Hematopoietic multipotent progenitor cell treated with erythropoietin and hydrocortisone succinate and interleukin-3 and kit ligand, for 17 days (in vitro differentiated cells): ENCODE results near the gene SLC7A4.
"Not testable (repeated sequence)": the region's sequence is repeated elsewhere in the genome, so short reads cannot be mapped to it uniquely, and the experiment has no call there.

ENCODE experiments used
- DNase-seq: peaks from one replicate; pipeline ENCODE4 v3.0.0-alpha.2; 2015; ENCODE audit warnings: low spot score

The SLC7A4 gene, protein sequence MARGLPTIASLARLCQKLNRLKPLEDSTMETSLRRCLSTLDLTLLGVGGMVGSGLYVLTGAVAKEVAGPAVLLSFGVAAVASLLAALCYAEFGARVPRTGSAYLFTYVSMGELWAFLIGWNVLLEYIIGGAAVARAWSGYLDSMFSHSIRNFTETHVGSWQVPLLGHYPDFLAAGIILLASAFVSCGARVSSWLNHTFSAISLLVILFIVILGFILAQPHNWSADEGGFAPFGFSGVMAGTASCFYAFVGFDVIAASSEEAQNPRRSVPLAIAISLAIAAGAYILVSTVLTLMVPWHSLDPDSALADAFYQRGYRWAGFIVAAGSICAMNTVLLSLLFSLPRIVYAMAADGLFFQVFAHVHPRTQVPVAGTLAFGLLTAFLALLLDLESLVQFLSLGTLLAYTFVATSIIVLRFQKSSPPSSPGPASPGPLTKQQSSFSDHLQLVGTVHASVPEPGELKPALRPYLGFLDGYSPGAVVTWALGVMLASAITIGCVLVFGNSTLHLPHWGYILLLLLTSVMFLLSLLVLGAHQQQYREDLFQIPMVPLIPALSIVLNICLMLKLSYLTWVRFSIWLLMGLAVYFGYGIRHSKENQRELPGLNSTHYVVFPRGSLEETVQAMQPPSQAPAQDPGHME

DNA sequence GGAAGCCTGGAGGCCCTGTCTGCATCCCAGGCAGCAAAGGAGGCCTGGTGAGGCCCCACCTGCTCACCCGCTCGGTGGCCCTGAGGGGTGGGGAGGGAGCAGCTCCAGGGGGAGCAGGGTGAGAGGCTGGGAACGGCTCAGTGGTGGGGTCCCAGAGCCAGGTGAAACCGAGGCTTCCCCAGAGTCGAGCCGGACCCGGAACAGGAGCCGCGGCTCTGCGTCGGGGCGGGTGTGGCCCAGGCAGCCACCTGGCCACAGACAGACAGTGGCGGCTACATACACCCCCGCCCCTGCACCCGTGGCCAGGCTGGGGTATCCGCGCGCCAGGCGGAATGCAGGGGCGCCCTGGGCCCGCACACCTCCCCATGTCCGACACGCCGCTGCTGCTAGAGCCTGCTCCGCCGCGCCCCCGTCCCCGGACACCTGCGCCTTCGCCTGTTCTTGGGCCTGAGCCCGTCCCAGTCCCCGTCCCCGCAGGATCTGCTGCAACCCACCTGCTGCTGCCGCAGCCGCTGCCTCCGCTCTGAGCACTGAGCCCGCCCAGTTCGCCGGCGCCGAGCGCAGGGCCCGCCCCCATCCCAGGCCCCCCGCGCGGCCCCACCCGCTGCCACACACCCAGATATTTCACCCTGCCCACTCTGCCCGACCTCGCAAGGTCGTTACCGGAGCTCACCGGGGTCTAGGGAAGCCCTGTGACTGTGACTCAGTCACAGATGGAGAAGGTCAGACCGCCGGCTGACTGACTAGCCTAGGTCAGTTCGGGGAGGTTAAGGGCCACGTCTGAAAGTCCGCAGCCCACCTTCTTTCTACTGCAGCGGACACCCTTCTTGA, at the start of gene SLC7A4:
Gene SLC7A4 (minus strand): TSS at position 525 of the 831 bp plus-strand sequence. CDS start 749 bp downstream, outside the sequence.
- no peak for DNase-seq

DNA sequence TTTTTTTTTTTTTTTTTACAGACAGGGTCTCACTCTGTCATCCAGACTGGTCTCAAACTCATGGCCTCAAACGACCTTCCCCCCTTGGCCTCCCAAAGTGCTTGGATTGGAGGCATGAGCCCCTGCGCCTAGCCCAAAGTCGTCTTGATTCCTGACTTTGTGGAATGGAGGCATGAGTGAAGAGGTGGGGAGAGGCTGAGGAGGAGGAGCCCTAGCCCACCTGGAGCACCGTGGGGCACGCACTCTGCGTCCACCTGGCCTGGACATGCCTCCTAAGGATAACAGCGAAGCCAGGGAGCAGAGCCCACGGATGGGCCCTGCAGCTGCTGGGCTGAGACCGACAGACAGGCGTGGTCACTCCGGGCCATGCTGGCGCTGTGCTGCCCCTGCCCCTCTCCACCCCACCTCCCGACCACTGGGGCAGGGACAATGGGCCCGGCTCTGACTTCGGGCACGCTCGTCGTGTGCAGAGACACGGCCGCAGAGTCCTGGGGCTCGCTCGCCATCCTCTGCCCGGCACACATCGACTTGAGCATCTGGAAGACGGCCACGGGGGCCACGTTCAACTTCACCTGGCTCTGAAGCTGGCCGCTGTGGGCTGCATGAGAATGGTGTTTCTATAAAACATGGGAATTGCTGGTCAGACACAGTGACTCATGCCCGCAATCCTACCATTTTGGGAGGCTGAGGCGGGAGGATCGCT, 48.2 kb upstream of the SLC7A4 start:
- DNase-seq: no peak

DNA sequence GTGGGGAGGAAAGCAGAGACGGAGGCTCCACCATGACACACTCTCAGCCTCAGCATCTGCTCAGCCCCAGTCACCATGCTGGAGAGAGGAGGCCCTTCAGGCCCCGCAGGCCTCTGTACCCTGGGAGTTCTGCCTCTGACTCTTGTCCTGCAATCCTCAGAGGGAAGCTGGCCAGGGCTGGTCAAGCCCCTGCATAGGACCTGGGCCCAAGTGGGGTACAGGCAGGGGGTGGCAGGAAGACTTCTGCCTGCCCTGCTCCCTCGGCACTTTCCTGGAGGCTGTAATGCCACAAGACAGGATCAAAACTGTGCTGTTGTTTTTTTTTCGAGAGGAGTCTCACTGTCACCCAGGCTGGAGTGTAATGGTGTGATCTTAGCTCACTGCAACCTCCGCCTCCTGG, 47.1 kb upstream of the SLC7A4 start:
- no peak for DNase-seq

DNA sequence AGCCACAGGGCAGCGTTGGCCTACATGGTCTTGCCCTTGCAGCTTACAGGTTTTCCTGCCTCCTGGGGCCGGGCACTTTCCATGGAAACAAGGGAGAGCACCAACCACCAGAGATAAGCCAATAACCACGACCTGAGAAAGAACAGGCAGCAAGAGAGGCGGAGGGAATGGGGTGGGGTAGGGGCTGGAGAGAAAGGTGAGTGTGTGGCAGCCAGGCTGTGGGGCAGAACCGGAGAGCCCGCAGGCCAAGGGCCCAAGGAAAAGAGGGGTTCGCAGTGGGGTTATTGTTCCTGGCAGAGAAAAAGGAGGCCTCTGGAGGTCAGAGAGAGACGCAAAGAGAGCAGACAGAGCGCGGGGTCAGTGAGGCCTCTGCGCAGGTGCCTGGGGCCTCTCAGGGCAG, 46.6 kb upstream of the SLC7A4 start:
- DNase-seq: no peak

DNA sequence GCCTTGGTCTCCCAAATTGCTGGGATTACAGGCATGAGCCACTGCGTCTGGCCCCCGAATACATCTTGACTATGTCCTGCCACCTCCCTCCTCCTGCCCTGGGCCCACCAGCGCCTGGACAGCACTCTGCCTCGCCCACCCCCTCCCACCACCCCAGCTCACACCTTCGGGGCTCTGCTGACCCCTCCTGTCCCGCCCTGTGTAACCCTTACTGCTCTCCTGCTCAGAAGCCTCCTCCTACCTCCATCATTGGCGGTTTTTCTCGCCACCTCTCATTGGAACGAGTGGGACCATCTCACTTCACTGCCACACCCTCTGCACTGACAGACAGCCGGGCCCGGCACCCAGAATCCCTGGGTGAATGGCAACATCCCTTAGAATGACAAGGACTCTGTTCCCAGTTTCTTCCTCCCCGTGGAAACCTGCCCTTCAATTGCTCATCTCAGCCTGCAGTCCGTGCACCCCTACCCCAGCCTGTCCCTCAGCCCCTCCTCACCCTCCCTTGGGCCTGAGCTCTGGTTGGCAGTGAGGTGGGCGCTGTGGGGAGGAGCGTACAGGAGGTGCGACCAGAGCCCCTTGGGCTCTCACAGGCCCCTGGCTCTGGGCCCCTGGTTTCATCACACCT, 45.6 kb upstream of the SLC7A4 start:
- DNase-seq: no peak

DNA sequence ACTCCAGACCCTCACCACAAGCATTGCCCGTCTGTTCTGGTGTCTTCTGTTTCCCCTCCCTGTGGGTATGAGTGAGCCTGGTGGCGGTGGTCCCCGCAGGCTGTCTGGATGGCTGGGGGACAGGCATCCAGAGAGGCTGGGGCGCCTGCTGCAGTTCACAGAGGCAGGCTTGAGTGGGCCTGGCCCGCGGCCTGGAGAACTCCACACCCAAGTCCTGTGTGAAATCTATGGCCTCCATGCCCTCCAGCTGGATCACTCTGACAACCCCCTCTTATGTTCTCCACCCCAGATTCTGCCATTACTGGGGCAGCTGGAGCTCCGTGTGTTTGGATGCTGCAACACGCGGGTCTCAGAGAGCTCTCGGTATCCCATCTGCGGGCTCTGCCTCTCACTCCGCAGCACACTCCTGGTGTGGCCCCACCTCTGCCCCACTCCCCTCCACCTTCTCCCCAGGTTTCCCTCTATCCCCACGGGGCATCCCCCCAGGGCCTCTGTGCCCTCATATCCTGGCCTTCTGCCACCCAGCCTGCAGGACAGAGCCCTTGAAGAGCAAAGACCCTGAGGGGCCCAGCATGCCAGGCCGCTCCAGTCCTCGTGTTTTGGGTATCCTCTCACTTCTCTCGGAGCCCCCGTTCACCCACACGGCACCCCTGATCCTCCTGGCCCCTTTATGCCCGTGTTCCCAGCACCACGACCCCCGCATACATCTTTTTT, 44.7 kb upstream of the SLC7A4 start:
- DNase-seq: no peak

DNA sequence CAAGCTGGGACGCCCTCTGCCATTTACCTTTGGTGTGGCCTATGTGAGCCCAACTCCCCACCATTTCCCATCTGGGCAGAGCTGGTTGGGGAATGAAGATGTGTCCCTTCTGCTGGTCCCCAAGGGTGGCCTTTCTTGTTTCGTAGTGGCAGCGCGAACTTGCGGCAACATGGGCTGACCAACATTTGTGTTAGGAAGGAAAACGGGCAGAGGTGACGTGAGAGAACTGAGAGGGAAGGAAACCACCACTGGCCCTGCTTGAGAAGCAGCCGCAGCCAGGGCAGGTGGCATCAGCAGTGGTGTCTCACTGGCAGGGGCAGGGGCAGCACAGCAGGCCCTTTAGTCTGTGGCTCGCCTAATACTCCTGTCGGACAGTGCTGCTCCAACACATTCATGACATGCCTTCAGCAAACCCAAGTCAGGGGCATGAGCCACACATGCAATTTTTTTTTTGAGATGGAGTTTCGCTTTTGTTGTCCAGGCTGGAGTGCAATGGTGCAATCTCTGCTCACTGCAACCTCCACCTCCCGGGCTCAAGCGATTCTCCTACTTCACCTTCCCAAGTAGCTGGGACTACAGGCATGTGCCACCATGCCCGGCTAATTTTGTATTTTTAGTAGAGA, 43.3 kb upstream of the SLC7A4 start:
- no peak for DNase-seq

DNA sequence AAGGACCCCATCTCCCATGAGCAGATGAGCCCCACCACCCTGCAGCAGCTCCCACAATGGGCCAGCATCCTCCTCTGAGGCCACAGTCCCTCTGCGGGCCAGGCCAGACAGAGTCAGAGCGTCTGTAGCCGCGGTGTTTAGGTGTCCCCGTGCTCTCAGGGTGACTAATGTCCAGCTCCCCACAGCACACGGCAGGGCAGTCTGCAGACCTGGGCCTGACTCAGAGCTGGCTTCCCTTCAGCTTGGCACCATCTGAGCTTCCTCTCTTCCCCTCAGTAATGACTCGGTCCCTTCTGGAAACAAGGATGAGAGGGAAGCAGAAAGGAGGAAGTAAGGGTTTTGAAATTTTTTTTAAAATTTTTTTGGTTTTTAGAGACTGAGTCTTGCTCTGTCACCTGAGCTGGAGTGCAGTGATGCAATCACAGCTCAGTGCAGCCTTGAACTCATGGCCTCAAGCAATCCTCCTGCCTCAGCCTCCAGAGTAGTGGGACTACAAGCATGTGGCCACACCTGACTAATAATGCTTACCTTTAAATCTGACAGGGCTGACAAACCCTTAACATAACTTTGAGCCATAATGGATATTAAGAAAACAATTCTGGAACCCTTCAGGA, 41.8 kb upstream of the SLC7A4 start:
- no peak for DNase-seq

DNA sequence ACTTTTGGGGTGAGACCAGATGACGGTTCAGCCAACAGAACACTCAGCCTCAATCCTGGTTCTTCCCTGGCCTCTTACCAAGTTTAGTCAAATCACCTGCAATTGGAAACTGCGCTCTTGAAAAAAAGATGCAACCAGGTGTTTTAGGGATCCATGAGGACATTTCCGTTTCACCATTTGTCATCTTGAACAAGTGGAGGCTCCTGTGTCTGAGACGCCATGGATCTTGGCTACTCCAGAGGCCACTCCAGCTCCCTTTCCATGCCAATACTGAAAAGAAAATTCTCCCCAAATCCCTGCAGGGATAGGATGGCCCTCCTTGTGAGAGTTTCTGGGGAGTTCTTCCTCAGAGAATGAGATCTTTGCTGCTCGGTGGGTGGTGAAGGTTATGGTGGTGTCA, 41.1 kb upstream of the SLC7A4 start:
- no peak for DNase-seq

DNA sequence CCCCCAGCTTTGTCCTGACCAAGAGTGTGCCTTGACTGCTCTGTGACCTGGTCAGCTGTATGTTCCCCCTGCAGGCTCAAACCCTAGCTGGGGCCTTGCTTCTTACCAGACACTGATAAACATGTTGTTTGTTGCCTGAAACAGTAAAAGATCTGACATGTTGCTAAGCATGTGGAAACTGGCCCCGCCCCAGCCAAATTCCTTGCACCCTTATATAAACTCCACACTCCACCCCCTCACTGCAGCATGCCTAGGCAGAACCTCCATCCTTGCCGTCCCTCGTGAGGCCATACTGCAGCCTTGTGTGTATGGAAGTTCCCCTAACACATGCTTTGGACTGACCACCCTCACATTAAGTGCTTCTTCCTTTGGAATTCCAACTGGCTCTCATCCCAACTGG, 40.7 kb upstream of the SLC7A4 start:
- DNase-seq: no peak

DNA sequence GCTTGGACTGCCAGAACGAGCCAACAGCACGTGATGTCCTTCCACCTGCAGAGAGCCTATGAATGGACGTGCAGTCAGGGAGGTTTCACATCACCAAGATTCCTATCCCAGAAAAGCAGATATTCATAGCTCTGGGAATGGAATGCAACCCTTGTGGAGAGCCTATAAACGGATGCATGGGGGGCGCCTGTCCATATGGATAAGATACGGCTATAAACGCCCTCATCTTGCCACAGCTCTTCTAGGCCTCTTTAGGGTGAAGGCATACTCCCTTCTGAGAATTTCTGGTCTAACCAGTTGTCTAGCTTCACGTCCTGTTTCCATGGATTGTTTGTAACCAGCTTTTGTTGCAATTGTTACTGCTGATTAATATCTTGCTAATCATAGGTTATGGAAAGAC, 39.4 kb upstream of the SLC7A4 start:
- not testable (repeated sequence) for DNase-seq

DNA sequence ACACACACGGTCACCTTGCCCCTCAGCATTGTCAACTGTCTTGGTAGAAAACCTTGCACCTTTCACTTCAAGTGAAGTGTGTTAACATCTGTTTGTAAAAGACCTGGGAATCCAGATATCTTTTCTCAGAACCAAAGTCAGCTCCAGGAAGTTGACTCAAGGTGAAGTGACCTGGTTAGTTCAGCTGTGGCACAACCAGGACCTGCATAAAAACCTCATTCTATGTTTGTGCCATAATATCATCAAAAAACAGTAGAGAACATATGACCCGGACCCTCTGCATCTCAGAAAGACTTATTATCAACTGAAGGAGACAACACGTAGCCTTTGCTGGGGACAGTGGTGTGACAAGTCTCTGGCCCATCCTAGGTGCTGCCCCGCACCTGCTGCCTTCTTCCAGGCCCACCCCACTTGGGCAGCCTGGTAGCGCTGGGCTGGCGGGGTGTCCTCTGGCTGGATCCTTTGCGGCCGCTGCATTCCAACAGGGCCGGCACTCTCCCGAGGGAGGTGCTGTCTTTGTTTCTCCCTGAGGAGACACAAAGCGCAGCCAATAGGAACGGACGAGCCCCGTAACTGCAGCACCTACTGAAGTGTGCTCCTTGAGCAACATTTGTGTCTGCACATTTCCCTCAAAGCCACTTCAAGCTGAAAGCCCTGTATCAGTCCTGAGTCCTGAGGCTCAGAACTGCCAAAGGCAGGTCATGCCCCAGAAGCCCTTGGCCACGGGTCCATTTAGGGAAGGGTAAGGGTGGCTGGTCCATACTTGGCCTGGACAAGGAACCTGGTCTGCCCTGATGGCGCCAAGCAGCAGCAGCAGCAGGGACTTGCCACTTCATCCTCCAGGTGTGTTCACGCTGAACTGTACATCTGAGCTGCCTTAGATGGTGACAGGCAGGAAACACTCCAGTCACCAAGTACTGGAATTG, 38.6 kb upstream of the SLC7A4 start:
- no peak for DNase-seq

DNA sequence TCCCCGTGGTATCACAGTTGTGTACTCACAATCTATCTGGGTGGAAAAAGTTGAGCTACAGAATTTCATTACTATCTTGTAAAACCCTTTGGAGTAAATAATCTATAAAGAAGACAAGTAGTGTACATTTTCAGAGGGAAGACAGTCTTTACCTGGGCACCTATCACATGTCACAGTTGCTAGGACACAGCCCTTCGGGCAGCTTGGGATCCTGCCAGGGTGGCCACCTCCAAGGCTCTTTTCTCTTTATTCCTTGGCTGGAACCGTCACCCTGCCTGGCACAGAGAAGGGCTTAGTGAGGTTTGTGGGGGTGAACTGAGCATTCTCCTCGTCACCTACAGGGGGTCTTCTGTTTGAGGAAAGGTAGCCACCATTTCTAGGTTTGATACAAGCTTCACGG, 37.0 kb upstream of the SLC7A4 start:
- no peak for DNase-seq

DNA sequence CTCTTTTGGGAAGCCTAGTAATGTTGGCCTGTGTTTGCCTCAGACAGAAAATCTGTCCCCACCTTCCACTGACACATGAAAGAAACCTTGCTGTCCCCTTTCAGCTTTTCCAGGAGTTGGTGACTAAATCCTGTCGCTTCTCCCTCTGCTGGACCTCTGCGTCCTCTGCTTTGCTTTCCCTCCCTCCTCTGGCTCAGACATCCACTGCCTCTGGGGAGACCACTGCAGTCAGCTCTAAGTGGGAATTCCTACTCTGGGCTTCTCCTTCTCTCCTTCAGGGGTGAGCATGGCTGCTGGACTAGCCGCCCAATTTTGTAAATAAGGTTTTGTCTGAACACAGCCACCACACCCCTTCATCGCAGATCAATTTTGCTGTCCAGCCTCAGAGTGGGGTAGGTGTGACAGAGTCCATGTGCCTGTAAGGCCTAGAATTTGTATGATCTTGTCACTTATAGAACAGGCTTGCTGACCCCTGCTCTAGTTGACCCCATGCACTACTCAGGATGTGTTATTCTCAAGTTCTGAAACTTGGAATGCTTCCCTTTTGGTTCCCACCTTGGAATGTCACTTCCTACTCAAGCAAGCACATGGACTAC, 36.4 kb upstream of the SLC7A4 start:
- no peak for DNase-seq

DNA sequence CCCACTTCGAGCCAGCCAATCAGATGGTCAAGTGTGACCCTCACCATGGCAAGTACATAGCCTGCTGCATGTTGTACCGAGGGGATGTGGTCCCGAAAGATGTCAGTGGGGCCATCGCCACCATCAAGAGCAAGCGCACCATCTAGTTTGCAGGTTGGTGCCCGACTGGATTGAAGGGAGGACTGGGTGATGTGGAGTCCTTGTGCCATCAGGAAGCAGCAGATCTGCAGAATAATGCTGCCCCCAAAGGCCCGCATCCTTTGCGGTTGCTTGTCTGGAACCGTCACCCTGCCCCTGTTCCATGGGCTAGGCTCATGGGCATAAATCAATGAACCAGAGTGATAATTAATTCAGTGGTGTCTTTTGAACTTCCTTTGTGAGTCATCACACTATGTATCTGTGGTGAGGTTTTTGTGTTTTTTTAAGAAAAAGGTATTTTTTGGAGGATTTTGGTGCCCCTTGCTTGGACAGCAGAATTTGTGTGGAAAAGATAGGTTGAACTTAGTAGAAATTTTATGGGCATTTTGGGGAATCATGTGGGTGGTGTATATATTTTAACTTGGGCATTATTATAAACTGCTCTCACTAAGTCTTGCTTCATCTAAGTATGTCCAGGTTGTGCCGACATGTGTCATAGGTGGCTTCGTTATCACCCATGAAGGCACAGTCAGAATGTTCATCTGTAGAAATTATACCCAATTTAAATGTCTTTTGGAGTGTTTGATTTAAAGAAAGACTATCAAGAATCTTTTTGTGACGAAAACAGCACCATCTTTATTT, 35.7 kb upstream of the SLC7A4 start:
- DNase-seq: no peak

DNA sequence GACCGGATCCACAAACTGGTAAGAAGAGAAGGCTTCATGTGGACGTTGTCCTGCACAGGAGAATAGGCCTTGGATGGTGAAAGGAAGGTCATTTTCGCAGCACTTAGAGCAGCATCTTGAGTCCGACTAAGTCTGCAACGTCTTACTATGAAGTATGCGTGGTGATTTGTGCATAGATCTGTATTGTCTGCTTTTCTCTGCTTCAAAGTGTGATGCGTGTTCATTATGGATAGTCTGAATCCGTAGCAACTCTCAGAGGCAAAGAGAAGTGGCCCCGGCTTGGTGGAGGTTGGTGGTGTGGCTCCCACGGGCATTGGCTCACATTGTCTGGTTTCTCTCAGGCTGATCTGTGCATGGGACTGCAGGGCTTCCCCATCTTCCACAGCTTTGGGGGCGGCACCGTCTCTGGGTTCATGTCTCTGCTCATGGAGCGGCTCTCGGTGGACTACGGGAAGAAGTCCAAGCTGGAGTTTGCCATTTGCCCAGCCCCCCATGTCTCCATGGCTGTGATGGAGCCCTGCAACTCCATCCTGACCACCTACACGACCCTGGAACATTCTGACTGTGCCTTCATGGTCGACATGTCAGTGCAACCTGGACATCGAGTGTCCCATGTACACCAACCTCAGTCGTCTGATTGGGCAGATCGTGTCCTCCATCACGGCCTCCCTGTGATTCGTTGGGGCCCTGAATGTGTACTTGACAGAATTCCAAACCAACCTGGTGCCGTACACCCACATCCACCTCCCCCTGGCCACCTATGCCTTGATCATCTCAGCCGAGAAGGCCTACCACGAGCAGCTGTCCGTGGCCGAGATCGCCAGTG, 34.9 kb upstream of the SLC7A4 start:
- DNase-seq: no peak
